MCF 10A (cell line): ENCODE data around the gene SPRED2. TPM values are rescaled to one million over a fixed set of nuclear protein-coding genes. Genes with fewer than 3 reads are reported as not detected.

Experiments
- BruUV-seq: library from RNA; stranded (reverse); fragments of 400-500 nt; replicated peaks from 2 replicates; lab custom pipeline; 2021; lab: Mats Ljungman, UMichigan
- CTCF ChIA-PET: fragments of 300-600 bp; sonication (Branson Sonifier 250); formaldehyde crosslinking; extraction: SDS; loops from one replicate; lab custom pipeline; 2021; ENCODE audit warnings: antibody characterized with exemption, inconsistent platforms; lab: Yijun Ruan, JAX
- POLR2A ChIA-PET: fragments of 300-600, 350-650 bp; sonication (Branson Sonifier 250); formaldehyde crosslinking; extraction: SDS; loops from one replicate; lab custom pipeline; 2020; ENCODE audit warnings: antibody characterized with exemption, inconsistent platforms; lab: Yijun Ruan, JAX
- DNase-seq: peaks from one replicate; pipeline ENCODE4 v3.0.0-alpha.2; 2018; ENCODE audit not compliant: unreplicated experiment
- H3K27ac Mint-ChIP-seq: one replicate; pipeline ENCODE4 v1.8.0; 2022; ENCODE audit warnings: mild to moderate bottlenecking, low read depth, mixed read lengths; ENCODE audit not compliant: unreplicated experiment
- H3K27me3 Mint-ChIP-seq: one replicate; pipeline ENCODE4 v1.8.0; 2022; ENCODE audit warnings: mixed read lengths; ENCODE audit not compliant: insufficient read depth, unreplicated experiment
- H3K36me3 Mint-ChIP-seq: one replicate; pipeline ENCODE4 v1.8.0; 2022; ENCODE audit warnings: mild to moderate bottlenecking, moderate library complexity, mixed read lengths; ENCODE audit not compliant: insufficient read depth, unreplicated experiment
- H3K4me1 Mint-ChIP-seq: one replicate; pipeline ENCODE4 v1.8.0; 2022; ENCODE audit warnings: mixed read lengths; ENCODE audit not compliant: insufficient read depth, unreplicated experiment
- H3K4me3 Mint-ChIP-seq: one replicate; pipeline ENCODE4 v1.8.0; 2022; ENCODE audit warnings: mild to moderate bottlenecking, moderate library complexity, mixed read lengths; ENCODE audit not compliant: unreplicated experiment
- H3K9me3 Mint-ChIP-seq: one replicate; pipeline ENCODE4 v1.8.0; 2022; ENCODE audit warnings: mixed read lengths; ENCODE audit not compliant: unreplicated experiment
- intact Hi-C: fragments of 100-400 bp; cut with micrococcal nuclease; formaldehyde crosslinking; loops from 2 replicates; pipeline ENCODE4 v1.14.1; 2022
- total RNA-seq: library from RNA; stranded (reverse); gene quantifications from 2 replicates; pipeline ENCODE4 v1.2.3, GENCODE V29; 2022
- TF ChIP-seq, protein P1 (sequence below): fragments of 200-600 bp; IDR thresholded peaks from one replicate; pipeline ENCODE4 v1.8.0; 2022; ENCODE audit warnings: antibody characterized with exemption, mild to moderate bottlenecking; ENCODE audit not compliant: unreplicated experiment

Gene SPRED2
- total RNA-seq, 1 experiment from 2014 or later: 38.6 TPM

- no peaks in the 10 kb centered on the region for H3K27me3 Mint-ChIP-seq
- POLR2A ChIA-PET: interaction anchor here (0.6 to 0.7 kb wide), 4 partner anchors 97 to 616 kb away, joined by 3 read pairs; no protein-coding TSS in a partner anchor
- TF ChIP-seq, protein P1, sequence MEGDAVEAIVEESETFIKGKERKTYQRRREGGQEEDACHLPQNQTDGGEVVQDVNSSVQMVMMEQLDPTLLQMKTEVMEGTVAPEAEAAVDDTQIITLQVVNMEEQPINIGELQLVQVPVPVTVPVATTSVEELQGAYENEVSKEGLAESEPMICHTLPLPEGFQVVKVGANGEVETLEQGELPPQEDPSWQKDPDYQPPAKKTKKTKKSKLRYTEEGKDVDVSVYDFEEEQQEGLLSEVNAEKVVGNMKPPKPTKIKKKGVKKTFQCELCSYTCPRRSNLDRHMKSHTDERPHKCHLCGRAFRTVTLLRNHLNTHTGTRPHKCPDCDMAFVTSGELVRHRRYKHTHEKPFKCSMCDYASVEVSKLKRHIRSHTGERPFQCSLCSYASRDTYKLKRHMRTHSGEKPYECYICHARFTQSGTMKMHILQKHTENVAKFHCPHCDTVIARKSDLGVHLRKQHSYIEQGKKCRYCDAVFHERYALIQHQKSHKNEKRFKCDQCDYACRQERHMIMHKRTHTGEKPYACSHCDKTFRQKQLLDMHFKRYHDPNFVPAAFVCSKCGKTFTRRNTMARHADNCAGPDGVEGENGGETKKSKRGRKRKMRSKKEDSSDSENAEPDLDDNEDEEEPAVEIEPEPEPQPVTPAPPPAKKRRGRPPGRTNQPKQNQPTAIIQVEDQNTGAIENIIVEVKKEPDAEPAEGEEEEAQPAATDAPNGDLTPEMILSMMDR: no peak
- peaks cover 8% of the 10 kb centered on the region for H3K4me1 Mint-ChIP-seq
- H3K36me3 Mint-ChIP-seq: peaks cover 19% of the 10 kb centered on the region
- no peak for DNase-seq
- no peaks in the 10 kb centered on the region for H3K9me3 Mint-ChIP-seq
- no peak overlapping the region for H3K4me3 Mint-ChIP-seq
- CTCF ChIA-PET: interaction anchor here (0.6 kb wide), 2 partner anchors 37 to 233 kb away, joined by 4 to 7 read pairs; no protein-coding TSS in a partner anchor
- no peak overlapping the region for H3K27ac Mint-ChIP-seq
- no TSS peak for BruUV-seq
- intact Hi-C loops: no loop called here
These were observed 106.1 kb downstream of the SPRED2 start for GRCh38 chr2:65326276-65326675.

DNA sequence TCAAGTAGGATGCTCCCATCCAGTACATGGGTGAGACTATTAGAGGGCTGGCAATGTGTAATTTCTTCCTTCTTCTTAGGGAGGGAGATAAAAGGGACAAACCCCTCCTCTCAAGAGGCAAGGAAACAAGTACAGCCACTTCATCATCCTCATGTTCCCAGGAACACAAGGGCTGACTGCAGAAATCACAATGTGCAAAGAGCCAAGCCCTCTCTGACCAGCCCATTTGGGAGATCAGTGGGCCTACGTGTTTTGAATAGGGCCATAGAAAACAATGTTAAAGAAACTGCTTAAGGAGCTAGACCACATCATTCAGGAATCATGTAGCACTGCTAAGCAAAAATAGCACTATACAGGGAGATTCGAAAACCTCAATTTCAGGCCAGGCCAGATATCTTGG lies 107.3 kb downstream of the SPRED2 start:
- no TSS peak for BruUV-seq
- DNase-seq: no peak
- H3K36me3 Mint-ChIP-seq: peaks cover 19% of the 10 kb centered on the region
- H3K9me3 Mint-ChIP-seq: no peaks in the 10 kb centered on the region
- POLR2A ChIA-PET: interaction anchor here (1.0 kb wide), 1 partner anchor 43 kb away, joined by 3 read pairs; no protein-coding TSS in a partner anchor
- no peak overlapping the region for H3K4me3 Mint-ChIP-seq
- peaks cover 16% of the 10 kb centered on the region for H3K4me1 Mint-ChIP-seq
- intact Hi-C loops: no loop called here
- TF ChIP-seq, protein P1: no peak
- no peak overlapping the region for H3K27ac Mint-ChIP-seq
- CTCF ChIA-PET: no interaction called here
- H3K27me3 Mint-ChIP-seq: no peaks in the 10 kb centered on the region

DNA sequence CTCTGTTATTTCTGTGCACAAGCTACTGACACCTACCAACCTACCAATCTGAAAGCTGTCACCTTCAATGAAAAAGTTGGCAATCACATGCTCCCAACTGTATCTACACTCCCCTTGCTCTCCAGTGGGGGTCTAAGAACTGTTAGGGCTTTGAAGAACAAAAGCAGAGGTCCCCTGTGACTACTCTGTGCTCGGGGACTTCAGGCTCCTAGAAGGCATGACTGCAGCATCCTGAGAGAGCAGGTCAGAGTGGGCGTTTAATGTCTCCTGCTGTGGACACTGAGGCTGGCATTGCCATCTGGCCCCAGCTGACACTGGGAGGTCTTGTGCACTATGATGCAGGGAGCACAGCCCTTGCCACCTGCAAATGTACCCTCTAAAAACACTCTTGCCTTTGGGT lies 111.5 kb downstream of the SPRED2 start:
- Mint-ChIP-seq H3K4me1 (peaks cover 35% of the 10 kb centered on the region), H3K27ac (peak overlapping the region; percentile 67)

More for the DNA sequence above, 111.5 kb downstream of the SPRED2 start:
- Mint-ChIP-seq H3K4me3 (peak overlapping the region; percentile 32), H3K9me3 (no peaks in the 10 kb centered on the region), H3K36me3 (no peaks in the 10 kb centered on the region), H3K27me3 (no peaks in the 10 kb centered on the region)
- intact Hi-C loops: loop anchor here (2.0 kb wide), 3 partner anchors 46 to 62 kb away; no protein-coding TSS in a partner anchor
- BruUV-seq: no TSS peak
- CTCF ChIA-PET: interaction anchor here (0.6 to 3.3 kb wide), 8 partner anchors 9 to 129 kb away, joined by 3 to 10 read pairs (median 4); no protein-coding TSS in a partner anchor
- no peak for DNase-seq
- TF ChIP-seq, protein P1: no peak
- POLR2A ChIA-PET: interaction anchor here (0.5 to 4.2 kb wide), 15 partner anchors 10 to 115 kb away, joined by 3 to 50 read pairs (median 5); partner anchors contain the start of gene ACTR2
